T-helper 9 cell (primary cell): Measurements from ENCODE around the gene KLHL14.

Source experiments
- DNase-seq: peaks from one replicate; pipeline ENCODE4 v3.0.0-alpha.2; 2020

Gene KLHL14

GRCh38 chr18:32624182-32624723 is 148.6 kb downstream of the KLHL14 start:
- DNase-seq: no peak

DNA sequence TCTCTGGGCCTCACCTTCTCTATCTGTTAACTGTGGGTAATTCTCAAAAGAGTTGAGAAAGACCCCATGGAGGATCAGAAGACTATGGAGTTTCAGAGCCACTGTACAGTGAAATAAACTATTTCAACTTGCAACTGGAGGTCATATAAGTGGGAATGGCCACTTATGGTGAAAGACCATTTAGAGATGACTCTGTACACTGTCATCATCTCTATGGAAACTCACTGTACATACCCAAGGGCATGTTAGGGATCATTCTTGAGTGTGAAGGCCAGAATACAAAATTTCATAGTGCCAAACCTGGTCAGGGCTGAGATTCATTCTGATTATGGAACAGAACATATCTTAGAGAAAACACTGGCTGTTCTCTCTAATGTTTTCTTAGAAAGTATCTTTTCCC is 149.3 kb downstream of the KLHL14 start:
- no peak for DNase-seq
